Ureter (tissue), 1 donor: Measurements from ENCODE around the gene MTFR2. TPM values are rescaled to one million over a fixed set of nuclear protein-coding genes. Genes with fewer than 3 reads are reported as not detected.

Source experiments
- DNase-seq: peaks from one replicate; pipeline ENCODE4 v3.0.0-alpha.2; 2020; ENCODE audit warnings: low spot score
- total RNA-seq: library from RNA; stranded (reverse); gene quantifications from one replicate; pipeline ENCODE4 v1.2.4, GENCODE V29; 2023
- donor health status: DM: yes; HTN: yes; CAD: no.

MTFR2 gene
- total RNA-seq: 0.75 TPM

- peak; percentile 98 for DNase-seq
Observed at GRCh38 chr6:136249811-136250685, at the start of gene MTFR2. TSS of gene MTFR2 (minus strand) at chr6:136250311. CDS start at chr6:136249099, 1,212 bp downstream.

DNA sequence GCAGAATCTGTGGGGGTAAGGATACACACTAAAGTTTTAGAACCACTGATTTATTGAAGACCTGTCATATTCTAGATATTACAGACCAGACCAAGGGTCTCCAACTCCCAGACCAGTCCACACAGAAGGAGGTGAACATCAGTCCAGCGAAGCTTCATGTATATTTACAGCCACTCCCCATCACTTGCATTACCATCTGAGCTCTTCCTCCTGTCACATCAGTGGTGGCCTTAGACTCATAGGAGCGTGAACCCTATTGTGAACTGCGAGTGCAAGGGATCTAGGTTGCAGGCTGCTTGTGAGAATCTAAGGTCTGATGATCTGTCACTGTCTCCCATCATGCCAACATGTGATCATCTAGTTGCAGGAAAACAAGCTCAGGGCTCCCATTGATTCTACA is 44.5 kb upstream of the MTFR2 start:
- DNase-seq: no peak

DNA sequence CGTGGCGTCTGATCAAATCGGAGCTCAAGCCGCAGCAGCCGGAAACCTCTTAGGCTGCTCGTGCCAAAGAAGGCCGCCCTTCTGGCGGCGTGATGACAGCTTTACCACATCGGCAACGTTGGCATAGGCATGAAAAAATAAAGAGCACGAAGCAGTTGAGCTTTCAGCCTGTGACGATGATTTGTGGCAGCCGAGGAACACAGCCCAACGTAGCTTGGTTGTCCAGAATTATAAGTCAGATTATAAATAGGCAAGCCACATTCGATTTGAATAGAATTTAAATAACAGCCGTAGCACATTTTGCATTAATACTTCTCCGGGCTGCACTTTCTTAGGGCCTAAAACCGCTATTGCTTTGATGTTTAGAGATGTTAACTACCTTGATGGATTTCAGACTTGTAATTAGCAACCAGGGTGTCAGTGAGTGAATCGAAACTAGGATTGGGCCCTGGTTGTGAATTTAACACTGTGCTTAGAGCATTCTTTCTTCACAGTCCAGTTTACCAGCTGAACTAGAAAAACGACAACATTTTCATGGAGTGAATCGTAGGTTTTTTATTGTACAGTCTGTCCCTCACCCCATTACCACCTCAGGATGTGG is 40.4 kb upstream of the MTFR2 start:
- DNase-seq: peak; percentile 78

- DNase-seq: peak; percentile 100
Observed at GRCh38 chr6:136289579-136290409, 39.7 kb upstream of the MTFR2 start, which contains the start of gene BCLAF1. TSS of gene BCLAF1 (minus strand) at chr6:136289846. CDS start at chr6:136279866, 9,980 bp downstream.

DNA sequence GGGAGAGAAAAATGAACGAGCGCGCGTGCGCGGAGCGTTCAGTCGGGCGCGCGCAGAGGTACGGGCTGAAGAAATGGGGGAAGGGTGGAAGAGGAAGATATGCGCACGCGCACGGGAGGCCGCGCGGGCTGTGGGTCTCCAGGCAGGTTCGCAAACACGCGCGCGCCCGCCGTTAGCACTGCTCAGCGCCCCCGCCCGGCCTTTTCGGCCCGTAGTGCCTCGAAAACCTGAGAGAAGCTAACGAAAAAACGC is 39.1 kb upstream of the MTFR2 start:
- peak; percentile 94 for DNase-seq

GRCh38 chr6:136288566-136289326 is 38.6 kb upstream of the MTFR2 start:
- peak; percentile 82 for DNase-seq

GRCh38 chr6:136284909-136285308 is 34.8 kb upstream of the MTFR2 start:
- no peak for DNase-seq

DNA sequence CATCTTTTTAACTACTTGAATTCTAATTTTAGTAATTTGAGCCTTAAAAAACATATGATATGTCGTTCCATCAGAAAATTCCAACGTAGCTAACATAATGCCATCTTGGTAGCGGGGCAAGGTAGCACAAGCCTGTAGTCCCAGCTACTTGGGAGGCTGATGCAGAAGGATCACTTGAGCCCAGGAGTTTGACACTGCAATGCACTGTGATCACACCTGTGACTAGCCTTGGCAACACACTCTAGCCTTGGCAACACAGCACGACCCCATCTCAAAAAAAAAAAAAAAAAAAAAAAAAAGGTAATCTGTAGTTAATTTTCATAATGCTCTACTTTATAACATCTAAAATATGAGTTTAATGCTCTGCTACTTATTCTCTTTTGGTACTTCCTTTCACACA is 32.8 kb upstream of the MTFR2 start:
- DNase-seq: no peak

- DNase-seq: no peak
Observed at GRCh38 chr6:136280032-136280609, 30.0 kb upstream of the MTFR2 start.

DNA sequence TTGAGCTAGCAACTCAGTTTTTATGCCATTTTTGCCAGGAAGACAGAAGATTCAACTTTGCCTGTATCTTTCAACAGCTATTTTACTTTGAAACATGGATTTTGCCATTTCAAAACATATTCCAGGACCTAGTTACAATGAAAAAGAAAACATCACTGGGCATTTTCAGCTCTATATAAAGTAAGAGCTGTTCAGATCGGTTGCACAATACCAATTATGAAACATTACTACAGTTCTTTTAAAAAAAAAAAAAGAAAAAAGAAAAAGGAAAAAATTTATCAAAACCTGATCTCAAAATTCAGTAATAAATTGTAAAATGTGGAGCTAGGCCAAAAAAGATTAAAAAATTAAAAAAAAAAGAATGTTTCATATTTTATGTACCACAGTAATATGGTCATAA is 24.0 kb upstream of the MTFR2 start:
- no peak for DNase-seq

DNA sequence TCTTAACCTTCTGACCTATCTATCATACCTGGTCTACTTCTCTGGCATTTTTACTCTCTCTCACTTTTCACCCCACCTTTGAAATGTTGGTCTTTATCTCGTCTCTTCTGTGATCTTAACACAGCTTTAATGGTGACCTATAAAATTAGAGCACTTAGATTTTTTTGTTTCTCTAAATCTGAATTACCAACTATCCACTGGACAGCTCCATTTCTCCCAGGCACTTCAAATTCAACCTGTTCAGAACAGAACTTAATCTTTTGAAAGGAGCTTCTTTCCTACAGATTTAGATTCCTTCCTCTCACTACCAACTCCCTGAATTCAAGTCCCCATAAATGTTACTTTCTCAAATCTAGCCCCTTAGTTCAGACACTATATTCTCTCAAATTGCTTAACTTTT is 15.0 kb upstream of the MTFR2 start:
- no peak for DNase-seq

DNA sequence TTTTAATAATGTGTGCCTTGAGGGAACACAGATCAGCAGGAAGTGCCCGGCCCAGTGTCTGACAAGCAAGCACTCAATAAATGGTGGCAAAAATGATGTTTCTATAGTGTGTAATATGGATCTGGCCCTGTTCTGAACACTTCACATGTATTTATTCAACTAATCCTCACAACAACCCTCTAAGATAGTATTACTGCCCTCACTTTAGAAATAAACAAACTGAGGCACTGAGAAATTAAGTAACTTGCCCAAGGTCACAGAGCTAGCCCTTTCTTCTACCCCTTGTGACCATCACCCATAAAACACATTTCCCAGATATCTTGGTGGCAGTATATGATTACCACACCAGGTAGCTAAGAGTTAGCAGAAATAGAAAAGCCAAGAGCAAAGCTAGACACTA is 12.8 kb upstream of the MTFR2 start:
- DNase-seq: no peak

- no peak for DNase-seq
Observed at GRCh38 chr6:136254851-136255466, 4.8 kb upstream of the MTFR2 start.

DNA sequence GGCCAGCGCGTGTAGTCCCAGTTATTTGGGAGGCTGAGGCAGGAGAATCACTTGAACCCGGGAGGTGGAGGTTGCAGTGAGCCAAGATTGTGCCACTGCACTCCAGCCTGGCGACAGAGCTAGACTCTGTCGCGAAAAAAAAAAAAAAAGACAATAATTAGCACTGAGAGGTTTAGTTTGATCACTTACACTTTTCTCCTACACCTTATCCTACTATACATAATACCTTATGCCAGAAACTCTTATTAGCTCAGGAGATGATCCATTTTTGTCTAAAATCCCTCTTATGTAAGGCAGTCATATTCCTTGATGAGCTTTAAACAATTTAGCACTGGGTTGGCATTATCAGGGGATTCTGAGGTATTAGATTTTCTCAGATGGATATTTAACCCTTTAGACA is 3.6 kb upstream of the MTFR2 start:
- no peak for DNase-seq

DNA sequence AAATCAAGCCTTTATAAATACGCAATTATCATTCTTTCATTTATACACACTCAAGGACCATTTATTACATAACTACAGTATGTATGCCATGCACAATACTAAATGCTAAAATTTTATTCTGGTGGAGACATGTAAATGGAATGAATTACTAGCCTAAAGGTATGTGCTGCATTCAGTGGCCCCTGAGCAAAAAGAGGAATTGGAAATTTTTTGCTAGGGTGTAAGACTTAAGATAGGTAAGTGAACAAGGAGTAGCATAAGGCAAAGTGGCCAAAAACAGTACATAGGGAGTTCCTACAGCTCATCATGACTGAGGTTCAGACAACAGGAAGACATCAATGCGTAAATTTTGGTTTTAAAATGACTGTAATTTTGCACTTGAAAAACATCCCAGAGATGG is 2.3 kb upstream of the MTFR2 start:
- no peak for DNase-seq

GRCh38 chr6:136251394-136251793 is 1.3 kb upstream of the MTFR2 start:
- DNase-seq: no peak

GRCh38 chr6:136250686-136251008 is 536 bp upstream of the MTFR2 start:
- DNase-seq: no peak

GRCh38 chr6:136249336-136249735 is 775 bp downstream of the MTFR2 start:
- no peak for DNase-seq

GRCh38 chr6:136244061-136244616 is 6.0 kb downstream of the MTFR2 start:
- DNase-seq: no peak

- no peak for DNase-seq
Observed at GRCh38 chr6:136236466-136237293, 13.4 kb downstream of the MTFR2 start.
